NCI-H1930 (cell line): ENCODE data around the gene FASTKD1.

Experiments used
- DNase-seq, 2 experiments: peaks; one replicate each; lab custom pipeline; 2025; lab: John Stamatoyannopoulos, UW

Gene FASTKD1

GRCh38 chr2:169507698-169508097 is 66.0 kb downstream of the FASTKD1 start:
- peak; percentile 8 to 25 for DNase-seq

- DNase-seq: no peak
These were observed 69.0 kb downstream of the FASTKD1 start for GRCh38 chr2:169504651-169505050.

GRCh38 chr2:169495310-169495928 is 78.2 kb downstream of the FASTKD1 start:
- DNase-seq: no peak

DNA sequence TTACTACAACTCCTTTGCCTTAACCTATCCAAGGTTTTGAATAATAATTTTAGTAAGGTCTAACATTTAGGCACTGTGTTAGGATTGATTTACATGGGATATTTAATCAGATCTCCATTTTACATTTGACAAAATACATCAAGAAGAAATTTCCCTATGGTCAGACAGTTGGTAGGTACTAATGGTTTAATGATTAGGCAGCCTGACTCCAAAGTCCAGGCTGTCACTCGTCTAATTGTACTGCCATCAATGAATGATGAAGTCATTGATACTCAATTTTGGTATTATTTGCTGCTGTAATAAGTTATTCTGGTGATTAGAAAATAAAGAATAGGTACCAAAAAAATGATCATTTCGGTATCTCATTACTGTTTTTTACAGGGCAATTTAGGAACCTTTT is 80.3 kb downstream of the FASTKD1 start:
- DNase-seq: no peak

DNA sequence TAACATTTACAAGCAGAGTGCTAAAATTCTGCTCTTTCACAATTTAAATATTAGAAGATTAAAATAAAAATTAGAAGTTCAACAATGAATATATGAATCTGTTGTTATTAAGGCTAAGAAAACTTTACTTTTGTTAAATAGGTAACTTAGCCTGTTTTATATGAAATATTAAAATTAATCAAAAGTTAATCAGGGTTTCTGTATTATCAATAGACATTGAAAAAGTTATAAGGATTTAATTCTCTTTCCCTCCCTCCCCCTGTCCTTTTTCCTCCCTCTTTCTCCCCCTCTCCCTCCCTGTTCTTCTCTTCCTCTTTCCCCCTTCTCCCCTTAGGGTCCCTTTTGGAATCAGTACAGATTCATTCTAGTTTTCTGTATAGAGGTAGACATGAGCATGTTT is 82.3 kb downstream of the FASTKD1 start:
- DNase-seq: no peak

DNA sequence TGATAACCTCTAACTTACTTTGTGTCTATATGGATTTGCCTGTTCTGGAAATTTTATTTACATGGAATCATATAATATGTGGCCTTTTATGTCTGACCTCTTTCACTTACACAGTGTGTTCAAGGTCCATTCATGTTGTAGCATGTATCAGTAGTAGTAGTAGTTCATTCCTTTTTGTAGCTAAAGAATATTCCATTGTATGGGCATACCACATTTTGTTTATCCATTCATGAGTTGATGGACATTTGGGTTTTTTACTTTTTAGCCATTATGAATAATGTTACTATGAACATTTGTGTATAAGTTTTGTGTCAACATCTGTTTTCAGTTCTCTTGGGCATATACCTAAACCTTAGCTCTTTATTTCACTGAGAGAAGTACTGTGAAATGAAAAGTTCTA is 82.8 kb downstream of the FASTKD1 start:
- DNase-seq: no peak

- no peak for DNase-seq
These were observed 87.2 kb downstream of the FASTKD1 start for GRCh38 chr2:169486487-169486886.

- no peak for DNase-seq
These were observed 88.0 kb downstream of the FASTKD1 start for GRCh38 chr2:169485650-169486138.

DNA sequence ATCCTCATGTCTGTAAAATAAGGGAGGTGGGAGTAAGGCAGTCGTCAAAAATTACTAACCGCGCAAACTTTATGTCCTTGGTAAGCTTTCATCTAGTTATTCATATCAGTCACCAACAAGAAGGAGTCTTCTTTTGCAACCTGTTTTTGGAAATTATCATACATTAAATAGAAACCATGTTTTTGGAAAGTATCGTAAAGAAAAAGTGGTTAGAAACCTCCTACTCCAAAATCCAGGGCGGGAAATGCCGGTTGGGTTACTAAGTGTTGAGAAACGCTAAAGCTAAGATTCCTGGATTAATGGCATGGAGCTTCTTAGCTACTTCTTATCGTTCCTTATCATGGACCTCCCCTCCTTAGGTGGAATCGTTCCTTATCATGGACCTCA is 93.6 kb downstream of the FASTKD1 start:
- no peak for DNase-seq
